CD4-positive, alpha-beta T cell (primary cell): ENCODE measurements around the gene WAC. TPM values are rescaled to one million over a fixed set of nuclear protein-coding genes. Genes with fewer than 3 reads are reported as not detected.

Source experiments
- ATAC-seq: fragments of 200-7000 bp; cut with Tn5 transposase; one replicate; pipeline ENCODE4 v1.10.0; 2022; ENCODE audit warnings: mild to moderate bottlenecking; ENCODE audit not compliant: poor library complexity
- CTCF ChIA-PET: fragments of 350-600 bp; sonication (Branson Sonifier 250); formaldehyde crosslinking; loops from one replicate; lab custom pipeline; 2021; ENCODE audit warnings: antibody characterized with exemption, inconsistent platforms; lab: Charles Lee
- POLR2A ChIA-PET: fragments of 350-600 bp; sonication (Branson Sonifier 250); formaldehyde crosslinking; loops from one replicate; lab custom pipeline; 2021; ENCODE audit warnings: antibody characterized with exemption, inconsistent platforms; lab: Charles Lee
- DNase-seq, 14 experiments: peaks; one replicate each; pipeline ENCODE4 v3.0.0-alpha.2; 2013 to 2020; ENCODE audit warnings: mixed read lengths in 2 of 14
- H3K27ac ChIP-seq, 2 donors: one replicate each; pipeline versions ENCODE4 v1.5.1 to v1.7.0; 2013; ENCODE audit warnings: low read length in 2 of 2, low read depth in 1 of 2, mild to moderate bottlenecking in 1 of 2
- H3K27me3 ChIP-seq, 2 experiments: 1 replicate in 1 of 2; 2 replicates in 1 of 2; pipeline versions ENCODE4 v1.6.1 to v1.7.0; 2013; ENCODE audit warnings: low read length in 2 of 2, control low read depth in 1 of 2, mild to moderate bottlenecking in 1 of 2, moderate library complexity in 1 of 2; ENCODE audit not compliant: insufficient read depth in 2 of 2, control insufficient read depth in 1 of 2
- H3K36me3 ChIP-seq: one replicate; pipeline ENCODE4 v1.6.1; 2013; ENCODE audit warnings: low read length, control low read depth; ENCODE audit not compliant: insufficient read depth
- H3K4me1 ChIP-seq: one replicate; pipeline ENCODE4 v1.6.1; 2013; ENCODE audit warnings: low read length, control low read depth; ENCODE audit not compliant: insufficient read depth
- H3K4me3 ChIP-seq: one replicate; pipeline ENCODE4 v1.5.1; 2013; ENCODE audit warnings: mild to moderate bottlenecking, low read length, moderate library complexity
- H3K9me3 ChIP-seq, 2 experiments: 1 replicate in 1 of 2; 2 replicates in 1 of 2; pipeline versions ENCODE4 v1.6.1 to v1.7.0; 2013; ENCODE audit warnings: low read length in 2 of 2, mild to moderate bottlenecking in 2 of 2, control low read depth in 1 of 2, moderate library complexity in 1 of 2; ENCODE audit not compliant: control insufficient read depth in 1 of 2, insufficient read depth in 1 of 2
- H3K27ac Mint-ChIP-seq: one replicate; pipeline ENCODE4 v1.8.0; 2020; ENCODE audit warnings: mixed read lengths
- H3K27me3 Mint-ChIP-seq: one replicate; pipeline ENCODE4 v1.8.0; 2021; ENCODE audit warnings: mixed read lengths
- H3K36me3 Mint-ChIP-seq: one replicate; pipeline ENCODE4 v1.8.0; 2021; ENCODE audit warnings: low read depth, mixed read lengths
- H3K4me1 Mint-ChIP-seq: one replicate; pipeline ENCODE4 v1.8.0; 2021; ENCODE audit warnings: low read depth, mixed read lengths
- H3K4me3 Mint-ChIP-seq: one replicate; pipeline ENCODE4 v1.8.0; 2020; ENCODE audit warnings: mild to moderate bottlenecking, mixed read lengths
- H3K9me3 Mint-ChIP-seq: one replicate; pipeline ENCODE4 v1.8.0; 2020; ENCODE audit warnings: mixed read lengths
- intact Hi-C, 2 experiments: fragments of 100-400 bp; cut with DNase I in 1 of 2; cut with micrococcal nuclease in 1 of 2; formaldehyde crosslinking; loops; one replicate each; pipeline versions ENCODE4 v1.15.1 to v1.9.0; 2023 to 2025; cut with DNase I, micrococcal nuclease
- total RNA-seq, 174 experiments: library from RNA in 2 of 174; stranded (reverse) in 2 of 174; gene quantifications; one replicate each; pipeline ENCODE4 v1.2.3 and lab custom pipeline; 2021 to 2026
- TF ChIP-seq, protein P1 (sequence below): fragments of 200-600 bp; IDR thresholded peaks from one replicate; pipeline ENCODE4 v1.8.0; 2022; ENCODE audit warnings: antibody characterized with exemption, mild to moderate bottlenecking

Gene WAC
- total RNA-seq, 2 experiments from 2014 or later: 169 to 177 TPM

DNA sequence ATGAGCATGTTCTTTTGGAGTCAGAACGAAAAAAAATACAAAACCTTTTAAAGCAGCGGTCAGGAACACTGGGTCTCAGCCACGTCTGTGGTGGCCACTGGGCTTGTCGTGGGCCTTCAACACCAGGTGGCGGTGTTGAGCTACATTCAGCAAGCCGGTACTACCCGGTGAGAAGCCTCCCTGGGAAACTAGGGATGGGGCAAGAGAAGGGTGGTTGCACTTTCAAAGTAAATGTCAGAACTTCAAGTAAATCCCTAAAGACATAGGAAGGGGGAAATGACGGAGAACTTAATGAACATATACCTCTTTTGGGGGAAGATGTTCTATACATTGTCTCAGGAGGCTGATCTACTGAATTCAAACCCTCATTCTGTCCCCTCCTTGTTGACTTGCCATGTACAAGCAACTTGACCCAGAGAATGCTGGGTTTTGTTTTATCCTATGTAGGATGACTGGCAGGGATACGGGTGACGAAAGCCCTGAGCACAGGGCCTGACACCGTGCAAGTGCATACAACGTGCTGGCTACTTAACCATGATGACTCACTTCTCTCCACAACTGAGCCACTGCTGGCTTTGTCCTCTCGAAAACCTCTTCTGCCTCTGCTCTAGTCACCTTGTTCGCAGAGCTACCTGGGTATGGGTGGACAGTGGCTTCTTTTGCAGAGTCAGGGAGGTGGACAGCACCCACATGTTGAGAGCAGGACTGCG, 95.4 kb downstream of the WAC start:
- TF ChIP-seq, protein P1, sequence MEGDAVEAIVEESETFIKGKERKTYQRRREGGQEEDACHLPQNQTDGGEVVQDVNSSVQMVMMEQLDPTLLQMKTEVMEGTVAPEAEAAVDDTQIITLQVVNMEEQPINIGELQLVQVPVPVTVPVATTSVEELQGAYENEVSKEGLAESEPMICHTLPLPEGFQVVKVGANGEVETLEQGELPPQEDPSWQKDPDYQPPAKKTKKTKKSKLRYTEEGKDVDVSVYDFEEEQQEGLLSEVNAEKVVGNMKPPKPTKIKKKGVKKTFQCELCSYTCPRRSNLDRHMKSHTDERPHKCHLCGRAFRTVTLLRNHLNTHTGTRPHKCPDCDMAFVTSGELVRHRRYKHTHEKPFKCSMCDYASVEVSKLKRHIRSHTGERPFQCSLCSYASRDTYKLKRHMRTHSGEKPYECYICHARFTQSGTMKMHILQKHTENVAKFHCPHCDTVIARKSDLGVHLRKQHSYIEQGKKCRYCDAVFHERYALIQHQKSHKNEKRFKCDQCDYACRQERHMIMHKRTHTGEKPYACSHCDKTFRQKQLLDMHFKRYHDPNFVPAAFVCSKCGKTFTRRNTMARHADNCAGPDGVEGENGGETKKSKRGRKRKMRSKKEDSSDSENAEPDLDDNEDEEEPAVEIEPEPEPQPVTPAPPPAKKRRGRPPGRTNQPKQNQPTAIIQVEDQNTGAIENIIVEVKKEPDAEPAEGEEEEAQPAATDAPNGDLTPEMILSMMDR: peak; percentile 85
- H3K27me3 ChIP-seq: peaks cover 2 to 3% of the 10 kb centered on the region in 2 experiments
- Mint-ChIP-seq H3K4me1 (peaks cover 12% of the 10 kb centered on the region), H3K36me3 (peaks cover 3% of the 10 kb centered on the region), H3K27me3 (peaks cover 37% of the 10 kb centered on the region), H3K4me3 (no peak overlapping the region), H3K9me3 (no peaks in the 10 kb centered on the region), H3K27ac (no peak overlapping the region)
- DNase-seq (peak; percentile 37 to 79 (median 54)), ATAC-seq (peak; percentile 81)
- intact Hi-C loops: no loop called here
- peaks cover 4% of the 10 kb centered on the region for H3K4me1 ChIP-seq
- H3K9me3 ChIP-seq: no peaks in the 10 kb centered on the region
- H3K4me3 ChIP-seq: no peak overlapping the region
- no peaks in the 10 kb centered on the region for H3K36me3 ChIP-seq
- POLR2A ChIA-PET: no interaction called here
- CTCF ChIA-PET: interaction anchor here (0.6 to 1.9 kb wide), 9 partner anchors 8 to 364 kb away, joined by 3 to 6 read pairs (median 3); no protein-coding TSS in a partner anchor
- H3K27ac ChIP-seq: no peak overlapping the region

DNA sequence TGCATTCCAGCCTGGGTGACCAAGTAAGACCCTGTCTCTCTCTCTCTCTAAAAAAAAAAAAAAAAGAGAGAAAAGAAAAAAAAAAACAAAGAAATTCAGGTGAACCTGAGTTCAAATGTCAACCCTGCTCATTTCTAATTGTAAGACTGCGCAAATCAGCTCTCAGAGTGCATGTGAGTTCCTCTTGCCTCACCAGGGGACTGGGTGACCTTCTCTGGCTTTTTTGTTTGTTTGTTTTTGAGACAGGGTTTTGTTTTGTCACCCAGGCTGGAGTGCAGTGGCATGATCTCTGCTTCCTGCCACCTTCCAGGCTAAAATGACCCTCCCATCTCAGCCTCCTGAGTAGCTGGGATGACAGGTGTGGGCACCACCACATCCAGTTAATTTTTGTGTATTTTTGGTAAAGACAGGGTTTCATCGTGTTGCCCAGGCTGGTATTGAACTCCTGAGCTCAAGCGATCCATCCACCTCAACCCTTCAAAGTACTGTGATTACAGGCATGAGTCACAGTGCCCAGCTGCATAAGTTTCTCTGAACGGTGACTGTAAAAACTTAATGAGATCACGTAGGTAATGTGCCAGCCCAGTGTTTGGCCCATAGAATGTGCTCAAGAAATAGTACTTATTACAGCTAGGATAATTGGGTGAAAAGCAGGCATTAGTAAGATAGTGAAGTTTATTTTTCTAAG, 99.1 kb downstream of the WAC start:
- Mint-ChIP-seq H3K4me1 (peaks cover 8% of the 10 kb centered on the region), H3K27ac (no peak overlapping the region), H3K4me3 (no peak overlapping the region), H3K9me3 (no peaks in the 10 kb centered on the region), H3K27me3 (peaks cover 46% of the 10 kb centered on the region), H3K36me3 (no peaks in the 10 kb centered on the region)
- peaks cover 0 to 7% of the 10 kb centered on the region in 2 experiments for H3K9me3 ChIP-seq
- POLR2A ChIA-PET: no interaction called here
- DNase-seq (no peak), ATAC-seq (no peak)
- TF ChIP-seq, protein P1: no peak
- no peak overlapping the region for H3K4me3 ChIP-seq
- no peaks in the 10 kb centered on the region for H3K36me3 ChIP-seq
- H3K27ac ChIP-seq: no peak overlapping the region
- peaks cover 4% of the 10 kb centered on the region for H3K4me1 ChIP-seq
- peaks cover 3 to 4% of the 10 kb centered on the region in 2 experiments for H3K27me3 ChIP-seq
- CTCF ChIA-PET: no interaction called here
- intact Hi-C loops: no loop called here

DNA sequence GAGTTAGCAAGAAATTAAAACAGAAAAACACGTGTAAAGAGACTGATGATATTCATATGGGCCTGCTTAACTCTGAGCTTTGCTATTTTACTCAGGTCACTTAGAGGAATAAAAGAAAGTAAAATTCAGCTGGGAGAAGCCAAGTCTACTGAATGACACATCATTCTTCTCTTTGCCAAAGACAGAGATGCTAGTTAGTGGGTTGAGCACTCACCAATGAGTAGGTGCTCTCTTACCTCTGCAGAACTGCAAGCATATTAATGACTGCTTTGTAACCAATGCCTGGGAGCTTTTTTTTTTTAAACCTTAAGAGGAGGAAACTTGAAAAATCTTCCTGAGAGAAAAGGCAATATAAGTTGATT, 99.6 kb downstream of the WAC start:
- Histone ChIP-seq H3K4me1 (peaks cover 4% of the 10 kb centered on the region), H3K9me3 (peaks cover 3 to 7% of the 10 kb centered on the region in 2 experiments), H3K36me3 (no peaks in the 10 kb centered on the region), H3K27me3 (peaks cover 3 to 4% of the 10 kb centered on the region in 2 experiments), H3K4me3 (no peak overlapping the region), H3K27ac (no peak overlapping the region)
- no peak overlapping the region for H3K27ac Mint-ChIP-seq
- H3K4me3 Mint-ChIP-seq: no peak overlapping the region
- H3K9me3 Mint-ChIP-seq: no peaks in the 10 kb centered on the region
- H3K27me3 Mint-ChIP-seq: peaks cover 46% of the 10 kb centered on the region
- no peak for DNase-seq
- TF ChIP-seq, protein P1: no peak
- intact Hi-C loops: no loop called here
- peaks cover 8% of the 10 kb centered on the region for H3K4me1 Mint-ChIP-seq
- POLR2A ChIA-PET: no interaction called here
- ATAC-seq: no peak
- CTCF ChIA-PET: no interaction called here
- H3K36me3 Mint-ChIP-seq: no peaks in the 10 kb centered on the region
